Mammary epithelial cell (primary cell): ENCODE results near the gene ASF1A.

Experiments
- EZH2 ChIP-seq: IDR thresholded peaks from 2 replicates; pipeline ENCODE4 v1.6.1; 2012; ENCODE audit warnings: low read length, inconsistent platforms, borderline replicate concordance
- TF ChIP-seq, protein P1 (sequence below), 2 donors: IDR thresholded peaks in 1 of 2; conservative IDR thresholded peaks in 1 of 2; 2 replicates each; pipeline ENCODE4 v1.5.1; 2011 to 2012; ENCODE audit warnings: inconsistent platforms in 2 of 2, low read length in 2 of 2, mild to moderate bottlenecking in 2 of 2, control low read depth in 1 of 2, low read depth in 1 of 2; ENCODE audit not compliant: insufficient read depth in 1 of 2; ENCODE audit errors: extremely low read depth in 1 of 2

DNA sequence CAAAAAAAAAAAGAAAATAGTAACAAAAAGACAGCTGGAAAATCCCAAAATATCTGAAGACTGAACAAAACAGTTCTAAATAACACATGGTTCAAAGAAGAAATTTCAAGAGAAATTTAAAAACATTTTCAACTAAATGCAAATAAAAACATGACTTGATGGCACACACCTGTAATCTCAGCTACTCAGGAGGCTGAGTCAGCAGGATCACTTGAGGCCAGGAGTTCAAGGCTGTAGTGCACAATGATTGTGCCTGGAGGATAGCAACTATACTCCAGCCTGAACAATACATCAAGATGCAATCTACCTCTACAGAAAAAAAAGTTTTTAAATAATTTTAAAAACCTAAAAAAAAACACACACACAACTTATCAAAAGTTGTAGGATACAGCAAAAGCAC lies 21.6 kb upstream of the ASF1A start:
- TF ChIP-seq, protein P1, sequence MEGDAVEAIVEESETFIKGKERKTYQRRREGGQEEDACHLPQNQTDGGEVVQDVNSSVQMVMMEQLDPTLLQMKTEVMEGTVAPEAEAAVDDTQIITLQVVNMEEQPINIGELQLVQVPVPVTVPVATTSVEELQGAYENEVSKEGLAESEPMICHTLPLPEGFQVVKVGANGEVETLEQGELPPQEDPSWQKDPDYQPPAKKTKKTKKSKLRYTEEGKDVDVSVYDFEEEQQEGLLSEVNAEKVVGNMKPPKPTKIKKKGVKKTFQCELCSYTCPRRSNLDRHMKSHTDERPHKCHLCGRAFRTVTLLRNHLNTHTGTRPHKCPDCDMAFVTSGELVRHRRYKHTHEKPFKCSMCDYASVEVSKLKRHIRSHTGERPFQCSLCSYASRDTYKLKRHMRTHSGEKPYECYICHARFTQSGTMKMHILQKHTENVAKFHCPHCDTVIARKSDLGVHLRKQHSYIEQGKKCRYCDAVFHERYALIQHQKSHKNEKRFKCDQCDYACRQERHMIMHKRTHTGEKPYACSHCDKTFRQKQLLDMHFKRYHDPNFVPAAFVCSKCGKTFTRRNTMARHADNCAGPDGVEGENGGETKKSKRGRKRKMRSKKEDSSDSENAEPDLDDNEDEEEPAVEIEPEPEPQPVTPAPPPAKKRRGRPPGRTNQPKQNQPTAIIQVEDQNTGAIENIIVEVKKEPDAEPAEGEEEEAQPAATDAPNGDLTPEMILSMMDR (conservative IDR thresholded peaks at IDR 0.05 in 1 of 2, IDR thresholded peaks at IDR 0.05 in 1 of 2; ENCODE audit: extremely low read depth in 1 of 2, insufficient read depth in 1 of 2, low read depth in 1 of 2, low read length in 2 of 2), result no peak
- no peak for TF ChIP-seq EZH2
